Glutamatergic neuron (in vitro differentiated cells): ENCODE data around the gene SSBP4. TPM values are rescaled to one million over a fixed set of nuclear protein-coding genes. Genes with fewer than 3 reads are reported as not detected.

Experiments used
- DNase-seq: peaks from one replicate; pipeline ENCODE4 v3.0.0; 2022
- H3K27ac Mint-ChIP-seq: one replicate; pipeline ENCODE4 v1.8.0; 2020; ENCODE audit warnings: mild to moderate bottlenecking, mixed read lengths, inconsistent platforms; ENCODE audit not compliant: unreplicated experiment
- H3K27me3 Mint-ChIP-seq: one replicate; pipeline ENCODE4 v1.8.0; 2020; ENCODE audit warnings: mild to moderate bottlenecking, moderate library complexity, mixed read lengths, inconsistent platforms; ENCODE audit not compliant: unreplicated experiment
- H3K36me3 Mint-ChIP-seq: one replicate; pipeline ENCODE4 v1.8.0; 2020; ENCODE audit warnings: mild to moderate bottlenecking, mixed read lengths, inconsistent platforms; ENCODE audit not compliant: unreplicated experiment
- H3K4me1 Mint-ChIP-seq: one replicate; pipeline ENCODE4 v1.8.0; 2020; ENCODE audit warnings: mild to moderate bottlenecking, low read depth, mixed read lengths, inconsistent platforms; ENCODE audit not compliant: unreplicated experiment
- H3K4me3 Mint-ChIP-seq: one replicate; pipeline ENCODE4 v1.8.0; 2020; ENCODE audit warnings: mild to moderate bottlenecking, mixed read lengths, inconsistent platforms; ENCODE audit not compliant: unreplicated experiment
- H3K9me3 Mint-ChIP-seq: one replicate; pipeline ENCODE4 v1.8.0; 2020; ENCODE audit warnings: mild to moderate bottlenecking, moderate library complexity, mixed read lengths, inconsistent platforms; ENCODE audit not compliant: unreplicated experiment
- total RNA-seq: library from RNA; stranded (reverse); fragmentation: NEBNext Ultra II Directional; extraction: Animal tissue kit (Norgen Biotek cat#: 25700); gene quantifications from one replicate; pipeline ENCODE4 v1.2.1, GENCODE V29; 2021; ENCODE audit not compliant: unreplicated experiment
- TF ChIP-seq, protein P1 (sequence below): fragments of 200-600 bp; sonication (generic); IDR thresholded peaks from one replicate; pipeline ENCODE4 v1.5.0; 2021; ENCODE audit not compliant: partially characterized antibody, unreplicated experiment

Gene SSBP4
- total RNA-seq, 1 donor from 2014 or later, result 177 TPM

DNA sequence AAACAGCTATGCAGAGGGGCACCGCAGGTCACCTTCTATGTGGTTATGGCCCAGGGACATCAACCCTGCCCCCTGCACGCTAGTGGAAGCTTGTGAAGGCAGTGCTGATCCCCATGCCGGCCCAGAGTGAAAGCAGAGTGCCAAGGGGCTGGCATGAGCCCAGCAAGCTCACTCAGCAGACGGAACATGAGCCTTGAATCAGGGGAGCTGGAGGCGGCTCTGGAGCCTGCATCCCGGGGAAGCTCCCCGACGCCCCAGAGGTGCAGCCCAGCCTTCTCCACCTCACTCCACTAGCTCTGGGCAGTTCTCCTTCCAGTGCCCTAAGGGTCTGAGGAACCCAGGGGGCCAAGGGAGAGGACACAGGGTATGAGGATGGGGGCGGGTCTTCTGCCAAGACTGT is 37.8 kb downstream of the SSBP4 start:
- Mint-ChIP-seq H3K36me3 (no peaks in the 10 kb centered on the region), H3K27ac (no peak overlapping the region), H3K9me3 (peaks cover 3% of the 10 kb centered on the region), H3K27me3 (peaks cover 5% of the 10 kb centered on the region), H3K4me3 (no peak overlapping the region), H3K4me1 (peaks cover 20% of the 10 kb centered on the region)
- DNase-seq, result no peak
- TF ChIP-seq, protein P1, sequence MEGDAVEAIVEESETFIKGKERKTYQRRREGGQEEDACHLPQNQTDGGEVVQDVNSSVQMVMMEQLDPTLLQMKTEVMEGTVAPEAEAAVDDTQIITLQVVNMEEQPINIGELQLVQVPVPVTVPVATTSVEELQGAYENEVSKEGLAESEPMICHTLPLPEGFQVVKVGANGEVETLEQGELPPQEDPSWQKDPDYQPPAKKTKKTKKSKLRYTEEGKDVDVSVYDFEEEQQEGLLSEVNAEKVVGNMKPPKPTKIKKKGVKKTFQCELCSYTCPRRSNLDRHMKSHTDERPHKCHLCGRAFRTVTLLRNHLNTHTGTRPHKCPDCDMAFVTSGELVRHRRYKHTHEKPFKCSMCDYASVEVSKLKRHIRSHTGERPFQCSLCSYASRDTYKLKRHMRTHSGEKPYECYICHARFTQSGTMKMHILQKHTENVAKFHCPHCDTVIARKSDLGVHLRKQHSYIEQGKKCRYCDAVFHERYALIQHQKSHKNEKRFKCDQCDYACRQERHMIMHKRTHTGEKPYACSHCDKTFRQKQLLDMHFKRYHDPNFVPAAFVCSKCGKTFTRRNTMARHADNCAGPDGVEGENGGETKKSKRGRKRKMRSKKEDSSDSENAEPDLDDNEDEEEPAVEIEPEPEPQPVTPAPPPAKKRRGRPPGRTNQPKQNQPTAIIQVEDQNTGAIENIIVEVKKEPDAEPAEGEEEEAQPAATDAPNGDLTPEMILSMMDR, result no peak

DNA sequence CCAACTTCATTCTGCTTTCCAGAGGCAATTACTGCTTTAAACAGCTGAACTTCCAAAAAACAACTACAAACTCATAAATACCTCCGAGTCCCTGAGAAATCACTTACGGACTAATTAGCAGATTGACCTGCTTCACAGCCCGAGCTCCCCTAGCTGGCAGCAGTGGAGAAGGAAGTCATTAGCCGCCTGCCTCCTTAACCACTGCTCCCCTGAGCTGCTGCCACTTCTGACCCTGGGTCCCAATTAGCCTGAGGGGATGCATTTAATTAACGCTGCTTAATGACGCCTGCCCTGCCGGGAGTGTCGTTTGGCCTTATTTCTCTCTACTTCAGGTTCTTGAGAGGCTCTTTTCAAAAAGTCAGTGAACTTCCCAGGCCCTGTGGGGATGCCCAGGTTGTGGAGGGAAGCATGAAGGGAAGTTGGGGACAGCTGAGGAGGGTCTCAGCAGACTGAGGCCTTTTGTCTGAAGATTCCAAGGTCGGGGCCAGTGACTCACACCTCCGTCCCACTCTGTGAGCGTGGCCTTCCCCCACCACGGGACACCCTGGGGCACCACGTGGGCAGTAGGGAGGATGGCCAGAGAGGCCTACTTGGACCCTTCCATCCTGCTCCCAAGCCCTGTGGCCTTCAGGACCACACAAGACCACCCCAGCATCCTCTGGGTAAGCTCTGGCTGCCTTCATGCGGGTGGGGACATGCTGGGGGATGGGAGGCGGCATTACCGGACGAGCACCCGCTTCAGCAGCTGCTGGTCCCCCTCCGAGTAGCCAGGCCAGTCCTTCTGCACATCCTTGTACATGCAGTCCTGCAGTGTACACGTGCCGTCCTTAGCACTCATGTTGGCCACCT is 38.5 kb downstream of the SSBP4 start:
- no peak overlapping the region for H3K4me3 Mint-ChIP-seq
- no peaks in the 10 kb centered on the region for H3K36me3 Mint-ChIP-seq
- DNase-seq, result no peak
- peaks cover 7% of the 10 kb centered on the region for H3K27me3 Mint-ChIP-seq
- H3K9me3 Mint-ChIP-seq, result peaks cover 3% of the 10 kb centered on the region
- TF ChIP-seq, protein P1, result no peak
- H3K4me1 Mint-ChIP-seq, result peaks cover 13% of the 10 kb centered on the region
- no peak overlapping the region for H3K27ac Mint-ChIP-seq

DNA sequence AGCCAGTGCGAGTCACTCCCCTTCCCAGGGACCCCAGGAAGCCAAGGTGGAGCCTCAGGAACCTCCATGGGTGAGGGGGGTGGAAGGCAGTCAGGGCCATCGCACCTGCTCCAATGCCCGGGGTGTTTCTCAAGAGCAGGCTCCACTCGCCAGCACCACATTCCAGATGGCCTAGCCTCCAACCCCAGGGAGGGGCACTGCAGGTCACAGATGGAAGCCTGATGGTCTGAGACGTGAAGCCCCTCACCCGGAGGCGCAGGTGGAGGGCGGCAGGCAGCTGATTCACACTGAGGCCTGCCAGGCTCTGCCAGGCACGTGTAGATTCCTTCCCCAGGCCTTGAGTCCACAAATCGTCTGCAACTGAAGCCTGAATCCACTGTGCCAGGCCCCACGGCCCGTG is 41.7 kb downstream of the SSBP4 start:
- DNase-seq, result no peak
- Mint-ChIP-seq H3K9me3 (peaks cover 3% of the 10 kb centered on the region), H3K27ac (no peak overlapping the region)

DNA sequence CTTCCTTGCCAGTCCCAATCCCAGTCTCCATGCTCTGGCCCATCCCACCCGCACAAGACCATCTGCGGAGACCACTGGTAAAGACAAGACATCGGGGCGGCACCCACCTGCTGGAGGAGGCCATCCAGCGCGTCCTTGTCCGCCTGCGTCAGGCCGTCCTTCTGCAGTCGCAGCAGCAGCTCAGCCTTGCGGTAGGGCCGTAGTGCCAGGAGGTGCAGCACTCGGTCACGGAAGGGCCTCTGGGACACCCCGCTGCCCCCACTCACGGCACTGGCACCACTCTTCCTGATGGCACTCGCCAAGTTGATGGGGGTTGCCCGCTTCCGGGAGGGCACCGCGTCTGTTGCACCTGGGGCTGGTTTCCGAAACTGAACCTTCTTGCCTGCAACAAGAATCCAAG is 42.3 kb downstream of the SSBP4 start:
- Mint-ChIP-seq H3K27ac (no peak overlapping the region), H3K27me3 (peaks cover 9% of the 10 kb centered on the region), H3K36me3 (no peaks in the 10 kb centered on the region)

More for the DNA sequence above, 41.7 kb downstream of the SSBP4 start:
- Mint-ChIP-seq H3K4me1 (peaks cover 13% of the 10 kb centered on the region), H3K36me3 (no peaks in the 10 kb centered on the region), H3K27me3 (peaks cover 9% of the 10 kb centered on the region), H3K4me3 (no peak overlapping the region)
- TF ChIP-seq, protein P1, result no peak

DNA sequence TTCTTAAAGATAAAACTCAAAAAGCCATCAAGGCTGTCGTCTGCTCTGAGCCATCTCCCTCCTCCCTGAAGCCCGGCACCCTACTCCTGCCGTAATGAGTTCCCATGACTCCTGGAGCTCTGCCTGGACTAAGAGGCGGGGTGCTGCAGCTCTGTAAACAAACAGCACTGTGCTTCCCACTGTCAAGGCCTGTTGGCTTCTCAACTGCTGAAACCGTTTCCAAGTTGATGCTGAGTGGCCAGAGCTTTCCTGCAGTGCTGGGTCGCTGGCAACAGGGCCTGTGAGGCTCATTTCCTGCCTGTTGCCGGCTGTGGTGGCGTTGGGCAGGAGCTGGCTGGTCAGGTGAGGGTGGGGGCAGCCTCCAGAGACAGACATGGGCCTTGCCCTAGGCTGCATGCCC is 45.4 kb downstream of the SSBP4 start:
- H3K36me3 Mint-ChIP-seq, result no peaks in the 10 kb centered on the region
- TF ChIP-seq, protein P1, result no peak
- H3K27ac Mint-ChIP-seq, result no peak overlapping the region
- H3K27me3 Mint-ChIP-seq, result peaks cover 11% of the 10 kb centered on the region
- no peak for DNase-seq
- no peak overlapping the region for H3K4me3 Mint-ChIP-seq
- peaks cover 6% of the 10 kb centered on the region for H3K9me3 Mint-ChIP-seq
- peaks cover 5% of the 10 kb centered on the region for H3K4me1 Mint-ChIP-seq

More for the DNA sequence above, 42.3 kb downstream of the SSBP4 start:
- TF ChIP-seq, protein P1, result no peak
- H3K4me3 Mint-ChIP-seq, result no peak overlapping the region
- no peak for DNase-seq
- H3K4me1 Mint-ChIP-seq, result peaks cover 13% of the 10 kb centered on the region
- H3K9me3 Mint-ChIP-seq, result peaks cover 3% of the 10 kb centered on the region
